H9 (cell line): ENCODE data around the gene UVRAG. TPM values are rescaled to one million over a fixed set of nuclear protein-coding genes. Genes with fewer than 3 reads are reported as not detected.

ENCODE experiments used
- DNase-seq: peaks from one replicate; pipeline ENCODE4 v3.0.0-alpha.2; 2017
- H2AFZ ChIP-seq: one replicate; pipeline ENCODE4 v1.6.1; 2013; ENCODE audit warnings: mild to moderate bottlenecking, low read length, control low read depth, moderate library complexity
- H2AK5ac ChIP-seq: 2 replicates; pipeline ENCODE4 v1.6.1; 2013; ENCODE audit warnings: low read length, control low read depth, mixed read lengths; ENCODE audit not compliant: insufficient read length
- H2BK120ac ChIP-seq: one replicate; pipeline ENCODE4 v1.6.1; 2013; ENCODE audit warnings: low read depth, mild to moderate bottlenecking, low read length, control low read depth, inconsistent platforms; ENCODE audit not compliant: poor library complexity, severe bottlenecking
- H2BK12ac ChIP-seq: 2 replicates; pipeline ENCODE4 v1.6.1; 2013; ENCODE audit warnings: low read length, control low read depth, mixed read lengths, low read depth; ENCODE audit not compliant: insufficient read length
- H2BK15ac ChIP-seq: 2 replicates; pipeline ENCODE4 v1.6.1; 2013; ENCODE audit warnings: low read depth, low read length, control low read depth
- H2BK20ac ChIP-seq: one replicate; pipeline ENCODE4 v1.6.1; 2013; ENCODE audit warnings: low read depth, mild to moderate bottlenecking, low read length, control low read depth, inconsistent platforms; ENCODE audit not compliant: poor library complexity, severe bottlenecking
- H2BK5ac ChIP-seq: 2 replicates; pipeline ENCODE4 v1.6.1; 2013; ENCODE audit warnings: low read length, control low read depth, mixed read lengths; ENCODE audit not compliant: insufficient read length
- H3K14ac ChIP-seq: 2 replicates; pipeline ENCODE4 v1.6.1; 2013; ENCODE audit warnings: low read length, control low read depth; ENCODE audit not compliant: insufficient read depth
- H3K18ac ChIP-seq: 2 replicates; pipeline ENCODE4 v1.6.1; 2013; ENCODE audit warnings: low read depth, mild to moderate bottlenecking, mixed read lengths, low read length, control low read depth; ENCODE audit not compliant: insufficient read length
- H3K23ac ChIP-seq: 2 replicates; pipeline ENCODE4 v1.6.1; 2013; ENCODE audit warnings: low read length, control low read depth, mixed read lengths, low read depth; ENCODE audit not compliant: insufficient read length
- H3K23me2 ChIP-seq: 2 replicates; pipeline ENCODE4 v1.6.1; 2013; ENCODE audit warnings: low read depth, mild to moderate bottlenecking, mixed read lengths, low read length, control low read depth; ENCODE audit not compliant: insufficient read length, poor library complexity, severe bottlenecking
- H3K27ac ChIP-seq: 2 replicates; pipeline ENCODE4 v1.5.1; 2013; ENCODE audit warnings: low read length, control low read depth, mixed read lengths, low read depth; ENCODE audit not compliant: insufficient read length
- H3K27me3 ChIP-seq: 2 replicates; pipeline ENCODE4 v1.6.1; 2013; ENCODE audit warnings: low read length, control low read depth, inconsistent platforms; ENCODE audit not compliant: insufficient read depth
- H3K4ac ChIP-seq: 2 replicates; pipeline ENCODE4 v1.6.1; 2013; ENCODE audit warnings: low read depth, mild to moderate bottlenecking, control low read depth, inconsistent platforms, low read length, moderate library complexity
- H3K4me1 ChIP-seq: 2 replicates; pipeline ENCODE4 v1.6.1; 2013; ENCODE audit warnings: low read length, control low read depth, inconsistent platforms; ENCODE audit not compliant: insufficient read depth
- H3K4me2 ChIP-seq: 2 replicates; pipeline ENCODE4 v1.6.1; 2013; ENCODE audit warnings: low read length, control low read depth, mixed read lengths; ENCODE audit not compliant: insufficient read length, insufficient read depth
- H3K56ac ChIP-seq: 2 replicates; pipeline ENCODE4 v1.6.1; 2013; ENCODE audit warnings: low read depth, mild to moderate bottlenecking, mixed read lengths, low read length, control low read depth; ENCODE audit not compliant: insufficient read length
- H3K79me1 ChIP-seq: 2 replicates; pipeline ENCODE4 v1.6.1; 2013; ENCODE audit warnings: low read depth, mild to moderate bottlenecking, moderate library complexity, low read length, control low read depth, inconsistent platforms; ENCODE audit not compliant: insufficient read depth, poor library complexity, severe bottlenecking
- H3K79me2 ChIP-seq: 2 replicates; pipeline ENCODE4 v1.6.1; 2013; ENCODE audit warnings: low read length, control low read depth, inconsistent platforms; ENCODE audit not compliant: insufficient read depth
- H3K9ac ChIP-seq: 2 replicates; pipeline ENCODE4 v1.6.1; 2013; ENCODE audit warnings: low read length, control low read depth, mixed read lengths; ENCODE audit not compliant: insufficient read length; ENCODE audit errors: extremely low read depth
- H3K9me3 ChIP-seq: one replicate; pipeline ENCODE4 v1.6.1; 2013; ENCODE audit warnings: low read depth, low read length, inconsistent platforms; ENCODE audit not compliant: control insufficient read depth
- H3T11ph ChIP-seq: one replicate; pipeline ENCODE4 v1.6.1; 2013; ENCODE audit warnings: mild to moderate bottlenecking, low read length, control low read depth, inconsistent platforms
- H4K20me1 ChIP-seq: one replicate; pipeline ENCODE4 v1.6.1; 2013; ENCODE audit not compliant: control insufficient read depth, insufficient read length, insufficient read depth
- H4K5ac ChIP-seq: 2 replicates; pipeline ENCODE4 v1.6.1; 2013; ENCODE audit warnings: low read depth, mild to moderate bottlenecking, mixed read lengths, low read length, control low read depth; ENCODE audit not compliant: insufficient read length
- H4K8ac ChIP-seq: replicated peaks from 2 replicates; pipeline ENCODE4 v1.6.1; 2013; ENCODE audit warnings: low read length, control low read depth, mixed read lengths, low read depth; ENCODE audit not compliant: insufficient read length
- H4K91ac ChIP-seq: 2 replicates; pipeline ENCODE4 v1.6.1; 2013; ENCODE audit warnings: low read depth, mild to moderate bottlenecking, moderate library complexity, mixed read lengths, low read length, control low read depth; ENCODE audit not compliant: insufficient read length
- H3K27ac Mint-ChIP-seq, 3 experiments: 2 replicates in 2 of 3; 3 replicates in 1 of 3; pipeline ENCODE4 v1.8.0; 2020 to 2021; ENCODE audit warnings: mixed read lengths in 3 of 3, mild to moderate bottlenecking in 1 of 3, moderate library complexity in 1 of 3
- H3K27me3 Mint-ChIP-seq: 2 replicates; pipeline ENCODE4 v1.8.0; 2021; ENCODE audit warnings: low read depth, mild to moderate bottlenecking, moderate library complexity, mixed read lengths
- H3K36me3 Mint-ChIP-seq, 3 experiments: 2 replicates in 2 of 3; 3 replicates in 1 of 3; pipeline ENCODE4 v1.8.0; 2020 to 2021; ENCODE audit warnings: low read depth in 3 of 3, mixed read lengths in 3 of 3; ENCODE audit not compliant: insufficient read depth in 1 of 3
- H3K4me1 Mint-ChIP-seq, 2 experiments: 2 replicates each; pipeline ENCODE4 v1.8.0; 2020; ENCODE audit warnings: mixed read lengths in 2 of 2
- H3K4me3 Mint-ChIP-seq, 2 experiments: 2 replicates in 1 of 2; 3 replicates in 1 of 2; pipeline ENCODE4 v1.8.0; 2020 to 2021; ENCODE audit warnings: mild to moderate bottlenecking in 2 of 2, mixed read lengths in 2 of 2, moderate library complexity in 1 of 2
- H3K9me3 Mint-ChIP-seq, 2 experiments: 2 replicates in 1 of 2; 3 replicates in 1 of 2; pipeline ENCODE4 v1.8.0; 2020; ENCODE audit warnings: mild to moderate bottlenecking in 2 of 2, mixed read lengths in 2 of 2, moderate library complexity in 1 of 2
- WGBS: extraction: QIAGEN DNeasy Blood & Tissue Kit; methylation state at CpG from one replicate; pipeline ENCODE4 v1.1.7; 2013; ENCODE audit warnings: missing lambda C conversion rate, low lambda C conversion rate, mixed read lengths; ENCODE audit not compliant: insufficient read length; ENCODE audit errors: extremely low coverage; 5-methylcytosine and 5-hydroxymethylcytosine counted together
- total RNA-seq: library from RNA; stranded (reverse); gene quantifications from 2 replicates; pipeline ENCODE4 v1.2.1, GENCODE V29; 2021
- TF ChIP-seq, protein P1 (sequence below): fragments of 200-600 bp; sonication (generic); conservative IDR thresholded peaks from 3 replicates; pipeline ENCODE4 v1.8.0; 2021; ENCODE audit warnings: antibody characterized with exemption, mild to moderate bottlenecking

Gene UVRAG
- total RNA-seq, 1 experiment from 2014 or later, result 18.5 TPM

- Histone ChIP-seq H3K56ac (no peak overlapping the region), H2BK5ac (no peak overlapping the region), H3K18ac (no peak overlapping the region), H2BK120ac (no peak overlapping the region), H3K27ac (no peak overlapping the region), H3K4me1 (no peaks in the 10 kb centered on the region), H3K27me3 (no peaks in the 10 kb centered on the region; the same call in none of the 2 replicates), H3K4me2 (no peak overlapping the region), H3K23ac (no peak overlapping the region), H3T11ph (no peak overlapping the region), H4K20me1 (no peaks in the 10 kb centered on the region), H2BK12ac (no peak overlapping the region), H3K9ac (no peak overlapping the region), H3K79me1 (no peaks in the 10 kb centered on the region), H3K23me2 (no peaks in the 10 kb centered on the region), H2AK5ac (no peak overlapping the region), H4K5ac (no peak overlapping the region), H3K4ac (no peak overlapping the region), H2AFZ (no peak overlapping the region), H4K8ac (no peak overlapping the region), H3K14ac (no peak overlapping the region), H2BK15ac (no peak overlapping the region), H3K9me3 (no peaks in the 10 kb centered on the region), H2BK20ac (no peak overlapping the region), H3K79me2 (no peaks in the 10 kb centered on the region), H4K91ac (no peak overlapping the region)
- Mint-ChIP-seq H3K4me1 (peaks cover 16 to 17% of the 10 kb centered on the region in 2 experiments), H3K27ac (no peak overlapping the region), H3K4me3 (no peak overlapping the region), H3K9me3 (no peaks in the 10 kb centered on the region), H3K27me3 (peaks cover 38% of the 10 kb centered on the region), H3K36me3 (no peaks in the 10 kb centered on the region)
- TF ChIP-seq, protein P1, sequence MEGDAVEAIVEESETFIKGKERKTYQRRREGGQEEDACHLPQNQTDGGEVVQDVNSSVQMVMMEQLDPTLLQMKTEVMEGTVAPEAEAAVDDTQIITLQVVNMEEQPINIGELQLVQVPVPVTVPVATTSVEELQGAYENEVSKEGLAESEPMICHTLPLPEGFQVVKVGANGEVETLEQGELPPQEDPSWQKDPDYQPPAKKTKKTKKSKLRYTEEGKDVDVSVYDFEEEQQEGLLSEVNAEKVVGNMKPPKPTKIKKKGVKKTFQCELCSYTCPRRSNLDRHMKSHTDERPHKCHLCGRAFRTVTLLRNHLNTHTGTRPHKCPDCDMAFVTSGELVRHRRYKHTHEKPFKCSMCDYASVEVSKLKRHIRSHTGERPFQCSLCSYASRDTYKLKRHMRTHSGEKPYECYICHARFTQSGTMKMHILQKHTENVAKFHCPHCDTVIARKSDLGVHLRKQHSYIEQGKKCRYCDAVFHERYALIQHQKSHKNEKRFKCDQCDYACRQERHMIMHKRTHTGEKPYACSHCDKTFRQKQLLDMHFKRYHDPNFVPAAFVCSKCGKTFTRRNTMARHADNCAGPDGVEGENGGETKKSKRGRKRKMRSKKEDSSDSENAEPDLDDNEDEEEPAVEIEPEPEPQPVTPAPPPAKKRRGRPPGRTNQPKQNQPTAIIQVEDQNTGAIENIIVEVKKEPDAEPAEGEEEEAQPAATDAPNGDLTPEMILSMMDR, result no peak
- no CpG with 5 or more reads among the region's 4 CpGs for WGBS
- DNase-seq, result no peak
Measured at GRCh38 chr11:76150141-76150540, 335.1 kb downstream of the UVRAG start.
